G401 (cell line): ENCODE data around the gene OIT3. TPM values are rescaled to one million over a fixed set of nuclear protein-coding genes. Genes with fewer than 3 reads are reported as not detected.
A peak's percentile ranks its signal among the peaks of the same experiment; 100 is the strongest.

ENCODE experiments used
- DNase-seq: peaks from one replicate; pipeline ENCODE4 v3.0.0-alpha.2; 2015; ENCODE audit warnings: low spot score
- in situ Hi-C: cut with HindIII; loops from 2 replicates; pipeline ENCODE4 v1.10.0; 2016; ENCODE audit warnings: low sequenced_read_pairs, mixed read lengths
- total RNA-seq: library from RNA; depleted of rRNA; stranded (reverse); fragments of >200 nt; shearing (Covaris generic); gene quantifications from 2 replicates; pipeline ENCODE4 v1.2.3, GENCODE V29; 2014; rRNA removed

OIT3 gene
- not detected in 2 replicates for total RNA-seq

DNA sequence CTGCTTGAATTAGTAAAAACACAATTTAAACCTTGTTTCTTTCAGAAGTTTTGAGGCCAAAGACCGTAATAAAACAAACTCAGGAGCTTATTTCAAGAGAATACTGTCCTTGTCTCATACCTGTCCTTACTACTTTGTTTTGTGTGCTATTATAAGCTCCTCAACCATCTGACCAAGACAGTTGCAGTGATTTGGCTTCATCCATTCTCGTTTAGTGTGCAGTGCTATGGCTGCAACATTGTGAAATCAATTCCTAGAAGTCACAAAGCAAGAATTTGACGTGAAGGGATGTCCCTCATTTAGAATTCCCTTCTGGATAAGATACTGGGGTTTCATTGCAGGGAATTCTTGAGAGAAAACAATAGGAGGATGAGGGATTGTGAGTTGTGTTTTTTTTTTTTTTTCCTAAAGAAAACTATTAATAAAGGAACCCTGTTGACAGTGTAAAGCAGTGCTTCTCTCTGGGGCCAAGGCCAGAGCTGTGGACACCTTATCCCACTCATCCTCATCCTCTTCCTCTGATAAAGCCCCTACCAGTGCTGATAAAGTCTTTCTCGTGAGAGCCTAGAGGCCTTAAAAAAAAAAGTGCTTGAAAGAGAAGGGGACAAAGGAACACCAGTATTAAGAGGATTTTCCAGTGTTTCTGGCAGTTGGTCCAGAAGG, at the start of gene OIT3:
TSS of gene OIT3 (plus strand) at position 604 of the 663 bp plus-strand sequence. CDS start 60 bp downstream, outside the sequence.
- in situ Hi-C loops = no loop called here
- DNase-seq = no peak

DNA sequence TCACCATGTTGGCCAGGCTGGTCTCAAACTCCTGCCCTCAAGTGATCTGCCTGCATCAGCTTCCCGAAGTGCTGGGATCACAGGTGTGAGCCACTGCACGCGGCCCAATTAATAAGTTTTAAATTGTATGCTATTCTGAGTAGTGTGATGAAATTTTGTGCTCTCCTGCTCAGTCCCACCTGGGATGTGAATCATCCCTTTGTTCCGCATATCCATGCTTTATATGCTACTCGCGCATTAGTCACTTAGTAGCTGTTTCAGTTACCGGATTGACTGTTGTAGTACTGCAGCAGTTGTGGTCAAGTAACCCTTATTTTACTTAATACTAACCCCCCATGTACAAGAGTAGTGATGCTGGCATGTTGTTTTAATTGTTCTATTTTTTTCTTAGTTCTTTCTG, 47.3 kb upstream of the OIT3 start:
- in situ Hi-C loops = no loop called here
- DNase-seq = no peak

DNA sequence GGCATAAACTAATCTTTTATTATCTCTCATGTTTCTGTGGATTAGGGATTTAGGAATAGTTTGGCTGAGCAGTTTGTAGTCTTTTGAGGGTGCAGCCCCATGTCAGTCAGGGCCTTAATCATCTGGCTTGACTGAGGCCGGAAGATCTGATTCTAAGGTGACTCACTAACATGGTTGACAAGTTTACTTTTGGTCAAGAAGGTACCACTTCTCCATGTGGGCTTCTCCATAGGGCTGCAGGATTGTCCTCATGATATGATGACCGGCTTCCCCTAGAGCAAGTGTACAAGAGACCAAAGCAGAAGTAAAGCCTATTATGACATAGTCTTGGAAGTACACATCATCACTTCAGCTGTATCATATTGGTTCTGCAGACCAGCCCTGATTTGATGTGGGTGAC, 45.9 kb upstream of the OIT3 start:
- DNase-seq = no peak
- in situ Hi-C loops = no loop called here

DNA sequence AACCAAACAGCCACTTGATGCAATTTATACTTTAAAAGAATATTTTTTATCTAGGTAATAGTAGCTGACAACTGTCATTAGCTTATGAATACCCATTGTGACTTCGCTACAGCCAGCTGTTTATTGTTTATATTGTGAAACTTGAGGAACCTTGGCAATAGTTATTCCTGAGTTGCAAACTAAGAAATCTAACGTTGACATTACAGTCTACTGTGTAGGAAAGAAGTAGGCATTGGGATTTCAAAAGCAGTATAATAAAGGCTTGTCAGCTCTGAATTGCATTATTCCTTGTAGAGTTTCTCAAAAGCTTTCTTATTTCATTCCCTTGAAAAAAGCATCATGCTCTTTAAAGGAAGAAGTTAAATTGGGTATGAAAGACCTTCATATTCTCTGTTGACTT, 42.7 kb upstream of the OIT3 start:
- no peak for DNase-seq
- in situ Hi-C loops = no loop called here

DNA sequence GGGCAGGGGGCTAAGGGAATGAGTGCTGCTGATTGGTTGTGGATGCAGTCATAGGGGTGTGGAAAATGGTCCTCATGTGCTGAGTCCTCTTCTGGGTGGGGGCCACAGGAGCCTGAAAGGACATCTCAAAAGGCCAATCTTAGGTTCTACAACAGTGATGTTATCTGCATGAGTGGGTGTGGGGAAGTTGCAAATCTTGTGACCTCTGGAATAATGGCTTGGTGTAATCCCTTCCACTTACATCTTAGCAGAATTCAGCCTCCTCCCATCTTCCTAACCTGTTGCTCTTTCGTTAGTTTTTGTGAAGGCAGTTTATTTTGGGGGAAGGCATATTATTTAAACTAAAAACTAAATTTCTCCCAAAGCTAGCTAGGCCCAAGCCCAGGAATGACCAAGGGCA, 42.0 kb upstream of the OIT3 start:
- no peak for DNase-seq
- in situ Hi-C loops = no loop called here

DNA sequence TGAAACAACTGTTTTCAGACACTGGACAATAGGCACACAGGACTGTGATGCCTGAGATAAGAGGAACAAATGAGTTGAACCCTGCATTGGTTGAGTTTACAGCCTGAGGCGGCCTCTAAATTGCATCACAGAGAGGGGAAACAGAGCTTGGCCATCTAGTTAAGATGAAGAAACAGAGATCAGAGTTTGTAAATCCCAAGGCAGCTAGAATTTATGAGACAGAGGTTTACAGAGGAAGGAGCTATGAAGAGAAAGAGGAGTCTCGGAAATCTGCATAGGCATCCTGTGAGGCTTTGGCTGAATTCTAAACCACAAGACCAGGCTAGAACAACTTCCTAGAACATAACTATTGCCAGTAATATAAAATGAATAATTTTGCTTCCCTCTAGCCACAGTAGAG, 41.0 kb upstream of the OIT3 start:
- no peak for DNase-seq
- in situ Hi-C loops = no loop called here

DNA sequence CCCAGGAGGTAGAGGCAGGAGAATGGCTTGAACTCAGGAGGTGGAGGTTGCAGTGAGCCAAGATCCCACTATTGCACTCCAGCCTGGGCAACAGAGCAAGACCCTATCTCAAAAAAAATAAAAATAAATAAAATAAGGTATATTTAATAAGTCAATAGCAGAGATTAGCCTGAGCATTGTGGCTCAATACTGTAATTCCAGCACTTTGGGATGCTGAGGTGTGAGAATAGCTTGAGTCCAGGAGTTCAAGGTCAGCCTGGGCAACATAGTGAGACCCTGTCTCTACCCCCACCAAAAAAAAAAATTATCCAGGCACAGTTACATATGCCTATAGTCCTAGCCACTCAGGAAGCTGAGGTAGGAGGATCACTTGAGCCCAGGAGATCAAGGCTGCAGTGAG, 38.4 kb upstream of the OIT3 start:
- DNase-seq = no peak
- in situ Hi-C loops = no loop called here

DNA sequence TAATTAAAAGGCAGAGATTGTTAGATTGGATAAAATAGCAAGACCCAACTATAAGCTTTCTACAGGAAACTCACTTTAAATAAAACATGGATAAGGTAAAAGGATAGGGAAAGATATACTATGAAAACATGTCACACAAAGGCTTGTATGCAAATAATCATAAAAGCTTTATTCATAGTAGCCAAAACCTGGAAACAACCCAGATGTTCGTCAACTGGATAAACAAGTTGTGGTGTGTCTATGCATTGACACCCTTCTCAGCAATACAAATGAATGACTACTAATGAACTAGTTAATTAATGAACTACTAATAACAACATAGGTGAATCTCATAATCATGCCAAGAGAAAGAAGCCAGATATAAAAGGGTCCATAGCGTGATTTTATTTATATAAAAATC, 37.7 kb upstream of the OIT3 start:
- DNase-seq = no peak
- in situ Hi-C loops = no loop called here

DNA sequence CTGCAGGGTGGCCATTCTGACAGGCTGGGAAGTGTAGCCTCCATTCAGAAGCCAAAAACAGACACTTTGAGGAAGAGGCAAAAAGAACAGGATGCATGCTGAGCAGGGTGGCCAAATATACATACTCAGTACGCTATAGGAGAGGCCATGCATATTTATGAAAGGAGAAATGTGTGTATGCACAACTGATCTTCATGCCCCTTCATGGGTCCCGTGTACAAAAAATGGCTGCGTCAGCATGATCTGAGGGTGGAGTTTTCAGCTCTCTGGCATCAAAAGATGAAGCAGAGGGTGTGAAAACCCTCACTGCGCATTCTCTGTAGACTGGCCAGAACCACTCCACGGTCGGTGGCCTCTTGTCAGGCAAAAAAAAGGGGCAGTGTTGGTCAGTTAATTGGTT, 35.5 kb upstream of the OIT3 start:
- in situ Hi-C loops = no loop called here
- no peak for DNase-seq

DNA sequence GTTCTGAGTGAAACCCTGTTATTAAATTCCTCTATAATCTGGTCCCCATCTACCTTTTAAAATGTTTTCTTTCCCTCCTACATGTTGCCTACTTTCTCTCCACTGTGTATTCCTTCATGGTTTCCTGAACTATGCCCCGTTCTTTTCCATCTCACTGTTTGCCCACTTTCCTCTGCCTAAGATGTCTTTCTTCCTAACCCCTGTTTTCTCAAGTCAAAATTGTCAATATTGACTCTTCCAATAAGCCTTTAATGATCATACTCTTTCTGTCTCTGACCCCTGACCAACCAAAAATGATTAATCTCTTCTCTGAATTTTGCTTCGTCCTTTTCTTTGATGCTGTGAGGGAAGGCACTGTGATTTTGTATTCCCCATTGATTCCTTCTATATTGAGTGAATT, 30.6 kb upstream of the OIT3 start:
- in situ Hi-C loops = no loop called here
- DNase-seq = no peak

DNA sequence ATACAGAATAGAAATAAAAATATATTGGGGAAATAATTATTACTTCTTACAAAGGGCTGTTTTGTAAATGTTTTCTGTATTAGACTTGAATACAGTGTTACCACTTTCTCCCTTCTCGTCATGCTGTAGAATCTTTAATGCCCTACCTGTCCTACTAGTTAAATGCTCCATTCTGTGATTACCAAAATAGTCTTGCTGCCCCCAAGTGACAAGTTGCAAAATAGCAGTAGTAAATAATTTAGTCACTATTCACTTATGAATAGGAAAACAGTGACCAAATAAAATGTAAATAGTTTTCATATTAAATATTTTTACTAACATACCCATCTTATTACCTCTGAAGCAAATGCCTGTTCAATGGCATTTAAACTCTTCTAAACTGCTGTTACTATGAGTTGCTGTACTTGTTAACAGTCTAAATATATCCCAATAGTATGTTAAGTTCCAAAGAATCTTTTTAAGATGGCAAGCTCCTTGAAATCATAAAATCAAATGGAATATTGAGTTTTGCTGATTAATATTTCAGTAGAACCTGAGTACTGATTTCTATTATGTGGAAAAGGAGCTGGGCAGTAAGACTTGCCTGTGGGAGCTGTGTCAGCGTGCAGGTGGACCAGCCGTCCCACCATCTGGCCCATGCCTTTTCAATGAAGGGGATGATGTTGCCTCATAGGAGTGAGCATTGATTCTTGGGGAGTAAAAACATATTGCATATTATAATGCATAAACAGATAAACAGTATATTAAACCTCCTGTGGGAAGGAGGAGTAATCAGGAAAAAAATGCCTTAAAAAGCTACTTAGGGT, 18.1 kb upstream of the OIT3 start:
- DNase-seq = peak; percentile 85
- in situ Hi-C loops = no loop called here

DNA sequence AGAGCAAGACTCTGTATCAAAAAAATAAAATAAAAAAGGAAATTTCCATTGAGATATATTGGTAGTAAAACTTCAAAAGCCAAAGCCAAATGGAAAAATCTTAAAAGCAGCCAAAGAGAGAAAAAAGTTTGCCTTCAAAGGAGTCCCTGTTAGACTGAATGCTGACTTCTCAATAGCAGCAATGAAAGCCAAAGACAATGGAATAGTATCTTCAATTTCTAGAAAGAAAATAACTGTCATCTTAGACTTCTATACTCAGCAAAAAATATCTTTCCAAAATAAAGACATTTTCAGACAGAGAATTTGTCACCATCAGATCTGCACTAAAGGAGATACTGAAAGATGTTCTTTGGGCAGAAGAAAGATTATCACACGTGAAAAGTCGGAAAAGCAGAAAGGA, 14.3 kb upstream of the OIT3 start:
- in situ Hi-C loops = no loop called here
- DNase-seq = no peak

DNA sequence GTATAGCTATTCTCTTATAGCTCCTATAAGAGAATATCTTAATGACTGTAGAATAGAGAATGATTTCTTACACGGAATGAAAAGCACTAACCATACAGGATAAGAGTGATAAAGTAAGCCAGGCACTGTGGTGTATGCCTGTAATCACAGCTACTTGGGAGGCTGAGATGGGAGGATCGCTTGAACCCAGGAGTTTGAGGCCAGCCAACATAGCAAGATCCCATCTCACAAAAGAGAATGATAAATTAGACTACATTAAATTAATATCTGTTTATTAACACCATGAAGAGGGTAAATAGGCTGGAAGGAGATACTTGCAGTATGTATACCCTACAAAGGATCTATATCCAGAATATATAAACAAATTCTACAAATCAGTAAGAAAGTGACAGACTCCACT, 12.2 kb upstream of the OIT3 start:
- no peak for DNase-seq
- in situ Hi-C loops = no loop called here

DNA sequence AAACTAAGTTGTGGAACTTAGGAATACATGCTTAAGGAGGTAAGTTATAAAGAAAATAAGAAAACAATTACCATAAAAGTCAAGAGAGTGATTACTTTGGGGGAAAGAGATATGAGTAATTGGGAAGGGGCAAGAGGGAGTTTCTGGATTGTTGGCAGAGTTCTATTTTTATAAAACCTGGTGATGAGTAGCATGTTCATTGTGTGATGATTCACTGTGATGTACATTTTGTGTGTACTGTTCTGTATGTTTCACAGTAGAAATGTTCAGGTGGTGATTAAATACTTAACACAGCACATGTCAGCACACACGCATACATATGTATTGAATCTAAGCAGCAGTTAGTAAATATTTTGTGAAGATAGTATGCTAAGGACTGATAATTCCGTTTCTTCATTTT, 9.7 kb upstream of the OIT3 start:
- in situ Hi-C loops = no loop called here
- DNase-seq = no peak

DNA sequence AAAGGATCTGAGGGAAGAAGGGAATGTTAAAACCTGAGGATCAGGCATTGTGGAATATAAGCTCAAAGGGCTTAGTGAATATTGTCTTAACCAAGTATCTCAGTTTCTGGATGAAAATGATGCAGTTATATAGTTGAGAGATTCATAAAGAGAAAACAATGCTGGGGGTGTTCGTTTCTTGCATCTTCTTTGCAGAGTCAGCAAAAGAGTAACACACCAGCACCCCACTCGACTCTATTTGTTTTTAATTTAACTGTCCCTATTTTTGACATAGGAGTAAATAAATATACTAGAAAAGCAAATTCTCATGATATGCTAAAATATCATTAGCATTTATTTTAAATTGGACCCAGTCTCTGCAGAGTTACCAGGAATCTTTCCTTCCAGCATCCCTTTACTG, 7.6 kb upstream of the OIT3 start:
- DNase-seq = no peak
- in situ Hi-C loops = no loop called here

DNA sequence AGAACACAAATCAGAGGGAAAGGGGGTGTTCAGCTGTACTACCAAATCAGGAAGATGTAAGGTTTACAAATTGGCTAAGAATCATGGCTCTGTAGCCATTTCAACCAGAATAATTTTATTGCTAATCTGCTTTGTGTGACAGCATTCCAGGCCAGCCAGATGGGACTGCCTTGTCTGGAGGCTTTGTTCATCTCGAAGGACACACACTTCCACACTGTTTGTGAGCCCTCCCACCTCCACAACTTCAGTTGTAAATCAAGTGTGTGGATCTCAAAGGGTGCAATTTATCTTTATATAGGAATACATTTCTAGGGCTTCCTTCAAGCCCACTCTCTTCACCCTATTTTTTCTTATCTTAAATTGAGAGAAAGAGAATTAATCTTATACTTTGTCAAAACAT, 6.9 kb upstream of the OIT3 start:
- in situ Hi-C loops = no loop called here

DNA sequence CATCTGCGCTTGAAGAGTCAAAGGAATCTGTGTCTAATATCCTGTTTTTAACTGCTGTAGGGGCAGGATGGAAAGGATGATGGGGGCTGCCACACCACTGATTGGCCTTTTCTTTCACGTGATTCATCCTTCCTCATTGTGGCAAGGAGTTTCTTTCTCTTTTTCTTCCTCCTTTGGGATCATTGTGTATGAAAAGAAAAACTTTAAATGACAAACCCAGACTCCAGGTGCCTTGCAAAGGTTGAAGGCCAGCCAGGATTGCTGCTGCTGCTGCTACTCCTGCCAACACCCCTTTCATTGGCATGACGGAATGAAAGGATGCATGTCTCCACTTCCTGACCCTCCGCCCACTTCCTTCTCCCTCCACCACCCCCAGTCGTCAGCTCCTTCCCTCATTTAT, 6.5 kb upstream of the OIT3 start:
- in situ Hi-C loops = no loop called here
- DNase-seq = no peak

More for the DNA sequence above, 6.9 kb upstream of the OIT3 start:
- peak; percentile 51 for DNase-seq

DNA sequence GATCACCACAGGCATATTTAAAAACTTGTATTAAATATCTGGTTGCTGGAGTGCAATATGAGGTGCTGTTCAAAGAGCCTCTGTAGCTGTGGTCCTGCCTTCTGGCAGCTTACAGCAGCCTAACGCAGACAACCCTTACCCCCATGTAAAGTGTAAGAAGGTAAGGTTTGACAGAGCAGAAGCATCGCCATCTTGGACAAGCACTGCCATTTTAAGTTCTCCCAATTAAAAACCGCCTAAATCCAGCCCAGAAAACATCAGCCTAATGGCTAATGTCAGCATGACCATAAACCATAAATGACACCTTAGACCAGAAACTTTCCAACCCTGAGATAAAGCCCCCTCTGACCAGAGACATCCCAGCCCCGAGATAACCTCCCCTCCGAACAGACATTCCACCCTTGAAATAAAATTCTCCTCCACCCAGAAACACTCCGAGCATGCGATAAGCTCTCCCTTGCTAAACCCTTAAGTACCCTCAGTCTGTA, 5.3 kb upstream of the OIT3 start:
- in situ Hi-C loops = no loop called here
- DNase-seq = no peak

DNA sequence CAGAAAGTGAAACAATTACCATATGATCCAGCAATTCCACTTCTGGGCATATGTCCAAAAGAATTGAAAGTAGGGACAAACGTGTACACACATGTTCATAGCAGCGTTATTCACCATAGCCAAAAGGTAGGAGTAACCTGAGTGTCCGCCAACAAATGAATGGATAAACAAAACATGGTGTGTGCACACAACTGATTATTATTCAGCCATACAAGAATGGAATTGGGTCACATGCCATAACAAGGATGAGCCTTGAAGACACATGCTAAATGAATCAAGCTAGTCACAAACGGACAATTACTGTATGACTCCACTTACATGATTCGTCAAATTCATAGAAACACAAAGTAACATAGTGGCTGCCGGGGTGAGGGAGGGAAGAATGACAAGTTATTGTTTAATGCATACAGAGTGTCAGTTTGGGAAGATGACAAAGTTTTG, 4.1 kb upstream of the OIT3 start:
- DNase-seq = peak; percentile 39
- in situ Hi-C loops = no loop called here

DNA sequence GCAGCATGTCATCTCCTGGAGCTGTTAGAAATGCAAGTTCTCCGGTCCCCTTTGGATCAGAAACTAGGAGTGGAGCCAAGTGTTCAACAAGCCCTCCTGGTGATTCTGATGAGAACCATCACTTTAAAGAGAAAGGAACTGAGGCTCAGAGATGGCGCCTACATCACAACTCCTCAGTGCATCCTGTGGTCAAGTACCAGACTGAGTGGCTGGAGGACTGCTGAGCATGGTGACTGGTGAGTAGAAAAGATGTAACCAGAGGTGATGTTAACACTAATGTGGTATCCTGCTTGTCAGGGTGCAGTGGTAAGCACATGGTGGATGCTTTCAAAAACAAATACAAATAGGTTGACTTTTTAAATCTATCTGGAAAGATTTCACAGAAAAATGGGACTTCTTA, 3.5 kb upstream of the OIT3 start:
- in situ Hi-C loops = no loop called here
- DNase-seq = no peak
